Uterus (tissue), 4 donors: ENCODE measurements around the gene PTPN12. TPM values are rescaled to one million over a fixed set of nuclear protein-coding genes. Genes with fewer than 3 reads are reported as not detected.

ENCODE experiments used
- DNase-seq, 2 donors: peaks; one replicate each; pipeline ENCODE4 v3.0.0-alpha.2; 2019 to 2020
- H3K27ac ChIP-seq, 2 donors: fragments of 200-600 bp; sonication (generic); 1 replicate in 1 of 2; 2 replicates in 1 of 2; pipeline ENCODE4 v1.5.1; 2016 to 2018
- H3K27me3 ChIP-seq, 2 donors: fragments of 200-600 bp; sonication (generic); one replicate each; pipeline ENCODE4 v1.5.1; 2018 to 2019; ENCODE audit warnings: control low read depth in 1 of 2
- H3K36me3 ChIP-seq, 2 donors: fragments of 200-600 bp; sonication (generic); one replicate each; pipeline ENCODE4 v1.5.1; 2019; ENCODE audit warnings: control low read depth in 1 of 2
- H3K4me1 ChIP-seq, 2 donors: fragments of 200-600 bp; sonication (generic); one replicate each; pipeline ENCODE4 v1.5.1; 2018 to 2019; ENCODE audit warnings: control low read depth in 1 of 2
- H3K4me3 ChIP-seq, 2 donors: fragments of 200-600 bp; sonication (generic); 1 replicate in 1 of 2; 2 replicates in 1 of 2; pipeline ENCODE4 v1.5.1; 2018 to 2019; ENCODE audit warnings: mild to moderate bottlenecking in 1 of 2
- H3K9me3 ChIP-seq, 2 donors: fragments of 200-600 bp; sonication (generic); one replicate each; pipeline ENCODE4 v1.5.1; 2019; ENCODE audit warnings: control low read depth in 1 of 2
- POLR2A ChIP-seq, 2 donors: fragments of 450-650 bp; IDR thresholded peaks; one replicate each; pipeline ENCODE4 v1.6.1; 2016; ENCODE audit warnings: antibody characterized with exemption in 2 of 2, mild to moderate bottlenecking in 1 of 2, moderate library complexity in 1 of 2
- intact Hi-C: fragments of 100-400 bp; cut with DNase I; formaldehyde crosslinking; loops from one replicate; pipeline ENCODE4 v1.15.1; 2023; ENCODE audit warnings: low total_unique reads
- total RNA-seq, 4 donors: library from RNA; depleted of rRNA in 3 of 4; stranded (reverse); fragments of >200 nt in 3 of 4; gene quantifications; one replicate each; pipeline versions ENCODE4 v1.1.0 to v1.2.4, GENCODE V29; 2014 to 2023
- TF ChIP-seq, protein P1 (sequence below), 4 experiments: fragments of 200-600 bp in 2 of 4; fragments of 450-650 bp in 2 of 4; sonication (generic) in 2 of 4; IDR thresholded peaks; one replicate each; pipeline ENCODE4 v1.5.1; 2016 to 2019; ENCODE audit warnings: antibody characterized with exemption in 4 of 4, mild to moderate bottlenecking in 2 of 4, moderate library complexity in 1 of 4
- donor health status: DM: yes; HTN: yes; CAD: no.

PTPN12 gene
- total RNA-seq, 4 donors from 2014 or later, result 52.0 to 123 (median 96.5) TPM

DNA sequence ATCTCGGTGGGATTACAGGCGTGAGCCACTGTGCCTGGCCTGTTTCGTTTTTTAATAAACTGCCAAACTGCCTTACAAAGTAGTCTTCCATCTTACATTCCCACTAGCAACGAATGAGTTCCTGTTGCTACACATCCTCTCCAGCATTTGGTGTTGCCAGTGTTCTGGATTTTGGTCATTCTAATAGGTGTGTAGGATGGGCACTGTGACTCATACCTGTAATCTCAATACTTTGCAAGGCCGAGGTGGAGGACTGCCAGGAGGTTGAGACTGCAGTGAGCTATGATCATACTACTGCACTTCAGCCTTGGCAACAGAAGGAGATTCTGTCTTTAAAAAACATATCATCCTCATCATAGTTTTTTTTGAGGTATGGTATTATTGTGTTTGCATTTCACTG is 137.8 kb downstream of the PTPN12 start:
- no peaks in the 10 kb centered on the region for H3K27me3 ChIP-seq
- TF ChIP-seq POLR2A (IDR thresholded peaks at IDR 0.05), result no peak
- TF ChIP-seq, protein P1, sequence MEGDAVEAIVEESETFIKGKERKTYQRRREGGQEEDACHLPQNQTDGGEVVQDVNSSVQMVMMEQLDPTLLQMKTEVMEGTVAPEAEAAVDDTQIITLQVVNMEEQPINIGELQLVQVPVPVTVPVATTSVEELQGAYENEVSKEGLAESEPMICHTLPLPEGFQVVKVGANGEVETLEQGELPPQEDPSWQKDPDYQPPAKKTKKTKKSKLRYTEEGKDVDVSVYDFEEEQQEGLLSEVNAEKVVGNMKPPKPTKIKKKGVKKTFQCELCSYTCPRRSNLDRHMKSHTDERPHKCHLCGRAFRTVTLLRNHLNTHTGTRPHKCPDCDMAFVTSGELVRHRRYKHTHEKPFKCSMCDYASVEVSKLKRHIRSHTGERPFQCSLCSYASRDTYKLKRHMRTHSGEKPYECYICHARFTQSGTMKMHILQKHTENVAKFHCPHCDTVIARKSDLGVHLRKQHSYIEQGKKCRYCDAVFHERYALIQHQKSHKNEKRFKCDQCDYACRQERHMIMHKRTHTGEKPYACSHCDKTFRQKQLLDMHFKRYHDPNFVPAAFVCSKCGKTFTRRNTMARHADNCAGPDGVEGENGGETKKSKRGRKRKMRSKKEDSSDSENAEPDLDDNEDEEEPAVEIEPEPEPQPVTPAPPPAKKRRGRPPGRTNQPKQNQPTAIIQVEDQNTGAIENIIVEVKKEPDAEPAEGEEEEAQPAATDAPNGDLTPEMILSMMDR (IDR thresholded peaks at IDR 0.05), result no peak
- no peaks in the 10 kb centered on the region for H3K4me1 ChIP-seq
- DNase-seq, result no peak
- H3K36me3 ChIP-seq, result no peaks in the 10 kb centered on the region
- intact Hi-C loops, result no loop called here
- no peak overlapping the region for H3K4me3 ChIP-seq
- H3K27ac ChIP-seq, result no peak overlapping the region
- no peaks in the 10 kb centered on the region for H3K9me3 ChIP-seq

DNA sequence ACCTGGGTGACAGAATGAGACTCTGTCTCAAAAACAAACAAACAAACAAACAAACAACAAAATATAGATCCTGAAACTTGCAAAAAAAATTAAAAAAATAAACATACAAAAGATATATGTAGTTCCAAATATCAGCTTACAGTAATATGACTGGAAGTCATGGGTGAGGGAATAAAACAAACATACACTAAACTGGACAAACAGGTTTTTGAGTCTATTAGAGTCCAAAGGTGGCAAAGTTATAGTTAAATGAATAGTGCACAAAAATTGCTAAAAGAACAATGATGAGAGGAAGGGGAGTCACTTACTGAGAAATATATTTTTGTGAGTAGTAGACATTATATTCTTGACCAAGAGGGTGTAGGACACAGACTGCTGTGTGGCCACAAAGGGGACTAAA is 142.5 kb downstream of the PTPN12 start:
- no peaks in the 10 kb centered on the region for H3K4me1 ChIP-seq
- no peak for DNase-seq
- intact Hi-C loops, result no loop called here
- H3K9me3 ChIP-seq, result no peaks in the 10 kb centered on the region
- no peak overlapping the region for H3K4me3 ChIP-seq
- no peak for TF ChIP-seq POLR2A (IDR thresholded peaks at IDR 0.05)
- TF ChIP-seq, protein P1 (IDR thresholded peaks at IDR 0.05), result no peak
- H3K27ac ChIP-seq, result no peak overlapping the region
- no peaks in the 10 kb centered on the region for H3K36me3 ChIP-seq
- H3K27me3 ChIP-seq, result no peaks in the 10 kb centered on the region

DNA sequence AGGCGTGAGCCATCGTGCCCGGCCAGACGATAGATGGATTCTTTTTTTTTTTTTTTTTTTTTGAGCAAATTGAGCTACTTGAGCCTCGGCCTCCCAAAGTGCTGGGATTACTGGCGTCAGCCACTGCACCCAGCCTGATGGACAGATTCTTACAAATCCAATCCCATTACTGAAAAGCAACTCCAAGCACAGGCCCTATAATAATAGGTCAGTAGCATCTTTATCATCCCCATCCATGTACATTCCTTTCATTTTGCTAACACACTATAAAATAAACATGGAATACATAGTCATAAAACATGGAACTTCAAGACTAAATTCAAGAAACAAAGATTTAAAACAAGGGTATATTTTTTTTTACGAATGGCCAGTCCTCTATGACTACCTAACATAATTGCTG is 143.2 kb downstream of the PTPN12 start:
- Histone ChIP-seq H3K27me3 (no peaks in the 10 kb centered on the region), H3K9me3 (no peaks in the 10 kb centered on the region), H3K4me3 (no peak overlapping the region), H3K36me3 (no peaks in the 10 kb centered on the region), H3K27ac (no peak overlapping the region), H3K4me1 (no peaks in the 10 kb centered on the region)
- DNase-seq, result no peak
- intact Hi-C loops, result no loop called here
- TF ChIP-seq POLR2A (IDR thresholded peaks at IDR 0.05), result no peak
- TF ChIP-seq, protein P1 (IDR thresholded peaks at IDR 0.05), result no peak

DNA sequence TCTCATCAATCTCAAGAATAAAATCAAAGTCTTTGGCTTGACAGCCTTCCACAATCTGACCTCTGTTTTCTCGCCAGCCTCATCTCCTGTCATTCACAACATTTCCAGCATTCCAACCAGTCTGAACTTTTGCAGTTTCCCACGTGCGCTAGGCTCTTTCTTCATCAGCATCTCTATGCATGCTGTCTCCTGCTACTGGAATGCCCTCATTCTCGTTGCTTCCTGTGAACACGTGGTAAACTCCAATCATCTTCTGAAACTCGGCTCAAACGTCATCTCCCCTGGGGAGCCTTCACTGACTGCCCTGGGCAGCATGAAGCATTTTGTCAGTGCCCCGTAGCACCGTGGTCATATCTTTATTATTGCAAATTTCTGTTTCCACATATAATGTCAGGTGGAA is 146.9 kb downstream of the PTPN12 start:
- Histone ChIP-seq H3K27ac (no peak overlapping the region), H3K4me1 (no peaks in the 10 kb centered on the region), H3K9me3 (no peaks in the 10 kb centered on the region), H3K27me3 (no peaks in the 10 kb centered on the region), H3K36me3 (no peaks in the 10 kb centered on the region), H3K4me3 (no peak overlapping the region)
- DNase-seq, result peak in 1 of 2 donors; percentile 25
- intact Hi-C loops, result no loop called here
- TF ChIP-seq POLR2A (IDR thresholded peaks at IDR 0.05), result no peak
- TF ChIP-seq, protein P1 (IDR thresholded peaks at IDR 0.05), result no peak

DNA sequence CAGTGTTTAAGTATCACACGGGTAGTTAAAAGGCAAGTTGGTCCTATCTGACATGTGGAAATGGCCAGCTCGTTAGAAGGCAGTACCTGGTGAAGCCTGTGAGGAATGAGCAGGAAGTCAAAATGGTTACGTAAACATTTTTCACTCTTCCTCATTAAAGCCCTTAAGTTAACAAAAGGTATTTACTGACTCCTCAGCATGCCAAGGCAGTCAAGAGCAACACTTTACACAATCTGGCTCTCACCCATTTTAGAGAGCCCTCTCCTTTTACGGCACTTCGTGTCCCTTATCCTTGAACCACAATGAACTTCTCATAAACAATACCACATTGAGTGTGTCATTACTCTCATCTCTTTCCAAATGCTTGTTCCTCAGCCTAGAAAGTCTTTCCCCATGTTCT is 148.1 kb downstream of the PTPN12 start:
- H3K36me3 ChIP-seq, result no peaks in the 10 kb centered on the region
- no peak for DNase-seq
- H3K4me3 ChIP-seq, result no peak overlapping the region
- H3K27me3 ChIP-seq, result no peaks in the 10 kb centered on the region
- TF ChIP-seq, protein P1 (IDR thresholded peaks at IDR 0.05), result no peak
- no peak overlapping the region for H3K27ac ChIP-seq
- H3K4me1 ChIP-seq, result no peaks in the 10 kb centered on the region
- H3K9me3 ChIP-seq, result no peaks in the 10 kb centered on the region
- intact Hi-C loops, result no loop called here
